GM23248 (cell line): ENCODE data around the gene VPREB3. TPM values are rescaled to one million over a fixed set of nuclear protein-coding genes. Genes with fewer than 3 reads are reported as not detected.

Experiments used
- DNase-seq: peaks from one replicate; pipeline ENCODE4 v3.0.0-alpha.2; 2015
- H2AFZ ChIP-seq: fragments of 200-600 bp; sonication (generic); 2 replicates; pipeline ENCODE4 v1.6.1; 2016; ENCODE audit warnings: antibody characterized with exemption
- H3F3A ChIP-seq: fragments of 200-600 bp; sonication (generic); 2 replicates; pipeline ENCODE4 v1.6.1; 2016; ENCODE audit warnings: mild to moderate bottlenecking, antibody characterized with exemption, mixed run types; ENCODE audit not compliant: insufficient read depth
- H3K27ac ChIP-seq: fragments of 200-600 bp; sonication (generic); 2 replicates; pipeline ENCODE4 v1.5.1; 2016; ENCODE audit warnings: mild to moderate bottlenecking
- H3K27me3 ChIP-seq: fragments of 200-600 bp; sonication (generic); replicated peaks from 2 replicates; pipeline ENCODE4 v1.6.1; 2016; ENCODE audit warnings: mild to moderate bottlenecking; ENCODE audit not compliant: insufficient read depth
- H3K36me3 ChIP-seq: fragments of 200-600 bp; sonication (generic); 2 replicates; pipeline ENCODE4 v1.6.1; 2016; ENCODE audit warnings: low read depth, mild to moderate bottlenecking
- H3K4me1 ChIP-seq: fragments of 200-600 bp; sonication (generic); 2 replicates; pipeline ENCODE4 v1.6.1; 2016; ENCODE audit warnings: mild to moderate bottlenecking; ENCODE audit not compliant: insufficient read depth
- H3K4me2 ChIP-seq: fragments of 200-600 bp; sonication (generic); one replicate; pipeline ENCODE4 v1.6.1; 2016; ENCODE audit warnings: mild to moderate bottlenecking; ENCODE audit not compliant: unreplicated experiment
- H3K4me3 ChIP-seq: fragments of 200-600 bp; sonication (generic); 2 replicates; pipeline ENCODE4 v1.5.1; 2016; ENCODE audit warnings: mild to moderate bottlenecking
- H3K79me2 ChIP-seq: fragments of 200-600 bp; sonication (generic); 2 replicates; pipeline ENCODE4 v1.6.1; 2016; ENCODE audit warnings: mild to moderate bottlenecking; ENCODE audit not compliant: insufficient read depth
- H3K9ac ChIP-seq: fragments of 200-600 bp; sonication (generic); 2 replicates; pipeline ENCODE4 v1.6.1; 2016; ENCODE audit warnings: mild to moderate bottlenecking
- H3K9me2 ChIP-seq: fragments of 200-600 bp; sonication (generic); 2 replicates; pipeline ENCODE4 v1.6.1; 2016; ENCODE audit warnings: mixed run types, mild to moderate bottlenecking, moderate library complexity; ENCODE audit not compliant: insufficient read depth
- H3K9me3 ChIP-seq: fragments of 200-600 bp; sonication (generic); one replicate; pipeline ENCODE4 v1.6.1; 2017; ENCODE audit warnings: low read depth
- H4K20me1 ChIP-seq: fragments of 200-600 bp; sonication (generic); 2 replicates; pipeline ENCODE4 v1.6.0; 2016; ENCODE audit not compliant: insufficient read depth
- EZH2 ChIP-seq: fragments of 200-600 bp; sonication (generic); IDR thresholded peaks from 2 replicates; pipeline ENCODE4 v1.6.1; 2018; ENCODE audit warnings: antibody characterized with exemption, mild to moderate bottlenecking; ENCODE audit not compliant: insufficient read depth, poor library complexity, severe bottlenecking
- EZH2phosphoT487 ChIP-seq: fragments of 200-600 bp; sonication (generic); IDR thresholded peaks from 2 replicates; pipeline ENCODE4 v1.6.1; 2018; ENCODE audit warnings: antibody characterized with exemption, moderate library complexity, mild to moderate bottlenecking, low read depth; ENCODE audit not compliant: insufficient read depth
- WGBS, 2 experiments: methylation state at CpG; one replicate each; pipeline ENCODE4 v1.1.6; 2015 to 2017; ENCODE audit warnings: low lambda C conversion rate in 2 of 2, low coverage in 1 of 2; ENCODE audit errors: missing lambda C conversion rate in 2 of 2; 5-methylcytosine and 5-hydroxymethylcytosine counted together
- in situ Hi-C: fragments of 300-500 bp; cut with MboI; formaldehyde crosslinking; loops from 2 replicates; pipeline ENCODE4 v1.15.0; 2020
- polyA plus RNA-seq: library from polyadenylated mRNA; unstranded; fragments of >200 nt; fragmentation: Nextera tagmentation; extraction: Ambion mirVana; gene quantifications from 2 replicates; pipeline ENCODE4 v1.2.1, GENCODE V29; 2016
- total RNA-seq: library from RNA; depleted of rRNA; stranded (reverse); fragments of >200 nt; shearing (Covaris generic); gene quantifications from 2 replicates; pipeline ENCODE4 v1.2.3, GENCODE V29; 2014; rRNA removed

VPREB3 gene, protein sequence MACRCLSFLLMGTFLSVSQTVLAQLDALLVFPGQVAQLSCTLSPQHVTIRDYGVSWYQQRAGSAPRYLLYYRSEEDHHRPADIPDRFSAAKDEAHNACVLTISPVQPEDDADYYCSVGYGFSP
- not detected in 2 replicates for total RNA-seq
- not detected in 2 replicates for polyA plus RNA-seq

DNA sequence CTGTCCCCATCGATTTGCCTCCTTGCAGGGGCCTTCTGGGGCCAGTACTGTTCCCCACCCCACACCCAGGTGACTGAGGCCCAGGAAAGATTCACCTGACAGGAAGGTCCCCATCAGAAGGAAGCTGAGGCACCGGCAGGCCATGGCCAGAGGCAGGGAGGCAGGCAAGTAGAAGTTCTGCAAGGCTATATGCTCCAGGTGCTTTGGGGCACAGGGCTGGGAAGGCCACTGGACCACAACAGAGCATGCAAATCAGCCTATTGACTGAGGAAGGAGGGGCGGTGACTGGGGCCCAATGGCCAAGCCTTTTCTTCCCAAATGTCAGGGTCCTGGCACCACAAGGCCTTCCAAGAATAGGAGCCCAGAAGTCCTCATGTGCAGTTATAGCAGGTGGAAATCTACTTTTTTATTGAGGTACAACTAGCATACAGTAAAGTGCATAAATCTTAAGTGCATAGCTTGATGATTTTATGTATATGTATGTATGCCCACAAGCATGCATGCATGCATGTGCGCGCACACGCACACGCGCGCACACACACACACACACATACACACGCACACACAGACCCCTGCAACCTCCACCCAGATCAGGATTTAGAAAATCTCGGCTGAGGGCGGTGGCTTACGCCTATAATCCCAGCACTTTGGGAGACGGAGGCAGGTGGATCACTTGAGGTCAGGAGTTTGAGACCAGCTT lies at the start of gene VPREB3:
VPREB3 (minus strand) TSS at position 206 of the 700 bp plus-strand sequence; CDS start at position 144, 62 bp downstream.
- Histone ChIP-seq H3K27ac (no peak within 1 kb of the TSS), H2AFZ (no peak within 1 kb of the TSS), H3F3A (0 out of 2 replicates have a peak, but pooled peaks cover 6% of the 10 kb centered on the region), H4K20me1 (no peaks in the 10 kb centered on the region), H3K79me2 (peaks cover 12% of the 10 kb centered on the region; the same call in 1 of the 2 replicates), H3K9me3 (no peaks in the 10 kb centered on the region), H3K9ac (no peak within 1 kb of the TSS), H3K36me3 (no peaks in the 10 kb centered on the region), H3K4me3 (no peak within 1 kb of the TSS), H3K4me2 (no peak within 1 kb of the TSS), H3K4me1 (0 out of 2 replicates have a peak, but pooled peaks cover 7% of the 10 kb centered on the region), H3K27me3 (no peaks in the 10 kb centered on the region), H3K9me2 (no peaks in the 10 kb centered on the region)
- no peak for TF ChIP-seq EZH2
- TF ChIP-seq EZH2phosphoT487, result no peak
- in situ Hi-C loops, result no loop called here
- DNase-seq, result no peak
- WGBS, 2 experiments, result 91 to 95% methylated on average over 14 of the region's 14 CpGs

DNA sequence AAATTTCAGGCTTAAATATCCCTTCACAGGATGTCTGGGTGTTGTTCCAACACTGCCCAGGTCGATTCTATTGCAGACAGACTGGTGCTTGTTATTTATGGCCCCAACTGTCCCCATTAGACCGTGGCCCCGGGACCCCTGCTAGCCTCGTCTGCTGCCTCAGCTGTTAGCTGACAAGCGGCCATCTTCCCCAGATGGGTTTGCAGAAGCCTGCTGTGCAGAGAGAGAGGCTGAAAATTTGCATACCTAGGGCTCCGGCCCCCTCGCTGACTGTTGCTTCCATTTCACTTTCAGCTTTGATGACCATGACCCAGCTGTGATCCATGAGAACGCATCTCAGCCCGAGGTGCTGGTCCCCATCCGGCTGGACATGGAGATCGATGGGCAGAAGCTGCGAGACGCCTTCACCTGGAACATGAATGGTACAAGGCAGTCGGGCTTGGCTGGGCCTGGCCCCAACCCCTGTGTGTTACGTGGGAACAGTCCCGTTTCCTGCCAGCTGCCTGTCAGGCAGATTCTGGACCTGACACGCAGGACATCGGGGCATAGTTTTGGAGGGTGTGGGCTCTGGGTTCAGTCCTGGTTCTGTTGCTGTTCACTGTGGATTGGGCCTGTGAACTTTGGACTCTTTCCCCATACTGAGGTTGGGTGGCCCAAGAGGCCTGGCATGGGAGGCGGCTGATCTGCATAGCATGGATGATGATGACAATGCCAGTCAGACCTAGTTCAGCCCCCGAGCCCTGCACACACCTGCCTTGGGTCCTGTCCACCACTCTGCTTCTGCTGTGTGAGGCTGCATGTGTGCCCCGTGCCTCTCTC lies 49.0 kb upstream of the VPREB3 start:
- Histone ChIP-seq H3K4me3 (no peak overlapping the region), H3K9me3 (no peaks in the 10 kb centered on the region), H3K79me2 (no peaks in the 10 kb centered on the region), H3F3A (no peaks in the 10 kb centered on the region), H3K9me2 (no peaks in the 10 kb centered on the region), H4K20me1 (no peaks in the 10 kb centered on the region), H3K4me1 (no peaks in the 10 kb centered on the region), H2AFZ (no peak overlapping the region), H3K9ac (no peak overlapping the region), H3K36me3 (peaks cover 18% of the 10 kb centered on the region; the same call in 1 of the 2 replicates), H3K4me2 (no peak overlapping the region), H3K27me3 (no peaks in the 10 kb centered on the region), H3K27ac (no peak overlapping the region)
- no peak for DNase-seq
- WGBS, 2 experiments, result 82 to 84% methylated on average over 20 to 21 of the region's 21 CpGs
- in situ Hi-C loops, result no loop called here
- TF ChIP-seq EZH2phosphoT487 (no peak), EZH2 (no peak)

DNA sequence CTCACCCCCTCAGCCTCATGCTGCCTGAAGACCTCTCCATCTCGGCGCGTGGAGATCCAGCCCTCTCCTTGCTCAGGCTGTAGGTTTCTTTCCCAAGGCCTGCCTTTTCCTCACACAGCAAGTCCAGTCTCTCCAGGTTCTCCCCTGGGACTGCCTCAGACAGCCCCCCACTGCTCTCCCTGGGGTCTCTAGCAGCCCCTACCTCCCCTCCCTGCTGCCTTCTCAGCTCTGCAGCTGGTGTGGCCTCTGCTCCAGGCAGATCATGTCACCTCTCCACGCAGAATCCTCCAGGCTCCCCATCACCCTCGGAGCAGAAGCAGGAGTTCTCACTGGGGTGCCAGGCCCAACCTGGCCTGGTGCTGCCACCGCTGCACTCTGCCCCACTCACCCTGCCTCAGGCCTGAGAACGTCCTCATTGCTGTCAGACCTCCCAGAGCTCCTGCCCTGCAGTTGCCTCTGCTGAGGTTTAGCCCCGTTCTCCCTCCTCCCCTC lies 47.7 kb upstream of the VPREB3 start:
- H3K9me3 ChIP-seq, result no peaks in the 10 kb centered on the region
- H3K9me2 ChIP-seq, result no peaks in the 10 kb centered on the region
- no peak overlapping the region for H3K9ac ChIP-seq
- H3F3A ChIP-seq, result no peaks in the 10 kb centered on the region
- no peaks in the 10 kb centered on the region for H3K79me2 ChIP-seq
- H3K4me3 ChIP-seq, result no peak overlapping the region
- no peak overlapping the region for H2AFZ ChIP-seq
- no peak for TF ChIP-seq EZH2phosphoT487
- TF ChIP-seq EZH2, result no peak
- DNase-seq, result no peak
- no peaks in the 10 kb centered on the region for H4K20me1 ChIP-seq
- in situ Hi-C loops, result no loop called here
- peaks cover 18% of the 10 kb centered on the region; the same call in 1 of the 2 replicates for H3K36me3 ChIP-seq
- WGBS, 2 experiments, result 91% methylated on average over 8 of the region's 8 CpGs
- no peak overlapping the region for H3K4me2 ChIP-seq
- H3K27ac ChIP-seq, result no peak overlapping the region
- no peaks in the 10 kb centered on the region for H3K27me3 ChIP-seq
- no peaks in the 10 kb centered on the region for H3K4me1 ChIP-seq

DNA sequence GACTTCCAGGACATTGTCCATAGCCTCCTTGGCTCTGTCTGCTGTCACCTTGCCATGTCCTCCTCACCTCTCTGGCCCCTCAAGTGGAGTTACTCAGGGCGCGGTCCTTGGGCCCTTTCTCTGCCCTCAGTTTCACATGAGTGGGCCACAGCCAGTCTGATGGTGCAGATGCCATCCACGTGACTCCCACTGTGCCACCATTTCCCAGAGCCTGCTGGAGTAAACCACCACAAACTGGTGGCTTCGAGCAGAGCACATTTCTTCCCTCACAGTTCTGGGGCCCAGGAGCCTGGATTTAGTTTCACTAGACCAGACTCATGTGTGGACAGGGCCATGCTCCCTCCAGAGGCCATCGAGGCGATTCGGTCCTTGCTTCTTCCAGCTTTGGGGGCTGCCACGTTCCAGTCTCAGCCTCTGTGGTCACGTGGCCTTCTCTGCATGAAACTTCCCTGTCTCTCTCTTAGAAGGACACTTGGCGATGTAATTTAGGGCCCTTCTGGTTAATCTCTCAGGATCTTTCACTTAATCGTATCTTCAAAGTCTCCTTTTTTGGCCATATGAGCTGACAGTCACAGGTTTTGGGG lies 47.1 kb upstream of the VPREB3 start:
- H2AFZ ChIP-seq, result no peak overlapping the region

More for the DNA sequence above, 47.1 kb upstream of the VPREB3 start:
- Histone ChIP-seq H3K9me2 (no peaks in the 10 kb centered on the region), H3K79me2 (no peaks in the 10 kb centered on the region), H3K4me3 (no peak overlapping the region), H4K20me1 (no peaks in the 10 kb centered on the region), H3K4me2 (no peak overlapping the region), H3K36me3 (peaks cover 18% of the 10 kb centered on the region; the same call in 1 of the 2 replicates), H3K27ac (no peak overlapping the region), H3K9me3 (no peaks in the 10 kb centered on the region), H3K4me1 (no peaks in the 10 kb centered on the region), H3K9ac (no peak overlapping the region), H3K27me3 (no peaks in the 10 kb centered on the region), H3F3A (no peaks in the 10 kb centered on the region)
- in situ Hi-C loops, result no loop called here
- TF ChIP-seq EZH2phosphoT487 (no peak), EZH2 (no peak)
- WGBS, 2 experiments, result 88 to 91% methylated on average over 11 of the region's 11 CpGs
- no peak for DNase-seq
